Fibroblast of lung (primary cell): ENCODE measurements around the gene ARMC9.

Experiments used
- CTCF ChIP-seq, 2 donors: IDR thresholded peaks in 1 of 2; conservative IDR thresholded peaks in 1 of 2; 1 replicate in 1 of 2; 2 replicates in 1 of 2; pipeline ENCODE4 v1.5.1; 2011 to 2012; ENCODE audit warnings: low read length in 2 of 2, control low read depth in 1 of 2, inconsistent platforms in 1 of 2, low read depth in 1 of 2, mild to moderate bottlenecking in 1 of 2
- EZH2 ChIP-seq: IDR thresholded peaks from 2 replicates; pipeline ENCODE4 v1.5.1; 2012; ENCODE audit warnings: low read length, control low read depth, mild to moderate bottlenecking; ENCODE audit errors: missing control alignments

GRCh38 chr2:231374771-231375170, 176.3 kb downstream of the ARMC9 start:
- TF ChIP-seq CTCF (conservative IDR thresholded peaks at IDR 0.05 in 1 of 2, IDR thresholded peaks at IDR 0.05 in 1 of 2; ENCODE audit: low read depth in 1 of 2, low read length in 2 of 2) (no peak), EZH2 (no peak)
